DMS53 treated with DMSO at 0.1 percent for 48 hours (cell line): ENCODE measurements around the gene ST7L.
A peak's percentile ranks its signal among the peaks of the same experiment; 100 is the strongest.
"Not testable (repeated sequence)": the region's sequence is repeated elsewhere in the genome, so short reads cannot be mapped to it uniquely, and the experiment has no call there.

Source experiments
- DNase-seq: peaks from one replicate; lab custom pipeline; 2025; ENCODE audit not compliant: unreplicated experiment; lab: John Stamatoyannopoulos, UW

ST7L gene, protein sequence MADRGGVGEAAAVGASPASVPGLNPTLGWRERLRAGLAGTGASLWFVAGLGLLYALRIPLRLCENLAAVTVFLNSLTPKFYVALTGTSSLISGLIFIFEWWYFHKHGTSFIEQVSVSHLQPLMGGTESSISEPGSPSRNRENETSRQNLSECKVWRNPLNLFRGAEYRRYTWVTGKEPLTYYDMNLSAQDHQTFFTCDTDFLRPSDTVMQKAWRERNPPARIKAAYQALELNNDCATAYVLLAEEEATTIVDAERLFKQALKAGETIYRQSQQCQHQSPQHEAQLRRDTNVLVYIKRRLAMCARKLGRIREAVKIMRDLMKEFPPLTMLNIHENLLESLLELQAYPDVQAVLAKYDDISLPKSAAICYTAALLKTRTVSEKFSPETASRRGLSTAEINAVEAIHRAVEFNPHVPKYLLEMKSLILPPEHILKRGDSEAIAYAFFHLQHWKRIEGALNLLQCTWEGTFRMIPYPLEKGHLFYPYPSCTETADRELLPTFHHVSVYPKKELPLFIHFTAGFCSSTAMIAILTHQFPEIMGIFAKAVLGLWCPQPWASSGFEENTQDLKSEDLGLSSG

GRCh38 chr1:112618721-112619517, at the start of gene ST7L:
Gene ST7L (minus strand): TSS chr1:112619141. CDS start chr1:112619113, 28 bp downstream.
- peak; percentile 80 for DNase-seq

- DNase-seq = no peak
These were observed 48.0 kb upstream of the ST7L start for GRCh38 chr1:112666946-112667345.

- DNase-seq = no peak
These were observed 46.9 kb upstream of the ST7L start for GRCh38 chr1:112665857-112666256.

DNA sequence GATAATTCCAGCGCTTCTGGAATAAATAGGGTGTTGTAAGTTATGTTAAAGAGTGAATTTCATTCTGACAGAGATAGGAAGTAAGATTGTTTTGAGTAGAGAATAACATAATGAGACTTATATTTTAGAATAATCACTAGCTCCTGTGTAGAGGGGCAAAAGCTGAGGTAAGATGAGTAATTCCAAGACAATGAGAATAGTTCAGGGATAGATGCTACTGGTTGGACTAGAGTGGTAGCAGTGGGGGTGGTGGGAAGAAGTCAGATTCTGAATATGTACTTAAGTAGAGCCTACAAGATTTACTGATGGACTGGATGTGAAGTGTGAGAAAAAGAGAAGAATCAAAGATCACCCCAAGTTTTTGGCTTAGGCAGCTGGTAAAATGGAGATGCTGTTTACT, 32.3 kb upstream of the ST7L start:
- DNase-seq = no peak

GRCh38 chr1:112646225-112646624, 27.3 kb upstream of the ST7L start:
- DNase-seq = no peak

GRCh38 chr1:112643080-112643479, 24.1 kb upstream of the ST7L start:
- no peak for DNase-seq

GRCh38 chr1:112640437-112640836, 21.5 kb upstream of the ST7L start:
- DNase-seq = not testable (repeated sequence)

DNA sequence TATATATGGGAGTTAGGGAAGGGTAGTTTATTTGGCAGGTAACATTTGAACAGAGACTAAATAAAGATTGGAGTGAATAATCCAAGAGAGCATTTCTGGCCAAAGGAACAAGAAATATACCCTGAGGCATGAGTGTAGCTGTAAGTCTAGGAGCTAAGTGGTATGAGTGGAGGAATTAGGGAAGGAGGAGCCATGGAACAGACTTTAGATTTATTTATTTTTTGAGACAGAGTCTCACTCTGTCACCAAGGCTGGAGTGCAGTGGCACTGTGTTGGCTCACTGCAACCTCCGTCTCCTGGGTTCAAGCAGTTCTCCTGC, 19.1 kb upstream of the ST7L start:
- DNase-seq = no peak

GRCh38 chr1:112637254-112638109, 18.5 kb upstream of the ST7L start:
- no peak for DNase-seq

DNA sequence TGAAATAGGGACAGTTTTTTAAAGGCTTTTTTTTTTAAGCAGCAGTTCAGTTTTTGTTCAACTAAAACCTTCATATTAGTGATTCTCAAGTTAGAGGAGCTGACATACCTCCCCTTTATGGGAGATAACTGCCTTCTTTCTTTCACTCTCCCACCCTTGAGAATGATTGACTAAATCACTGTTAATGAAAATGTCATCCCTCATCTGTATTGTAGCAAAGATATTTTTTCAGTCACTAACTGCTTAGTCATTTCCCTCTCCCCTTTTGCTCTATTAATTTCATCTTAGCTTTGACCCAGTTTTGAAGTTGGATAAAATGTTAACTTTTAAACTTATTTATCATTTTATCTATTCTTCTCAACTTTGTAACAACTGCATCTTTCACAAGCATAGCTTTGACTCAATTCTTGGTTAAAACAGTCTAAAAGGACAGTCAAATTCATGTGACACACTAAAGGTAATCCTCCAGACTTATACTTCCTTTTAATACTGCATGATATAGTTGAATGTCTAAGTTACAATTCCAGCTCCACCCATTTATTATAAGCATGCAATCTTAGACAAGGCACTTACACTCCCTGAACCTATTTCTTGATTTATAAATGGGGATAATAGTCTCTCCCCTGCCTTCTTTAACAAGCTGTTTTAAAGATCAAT, 17.8 kb upstream of the ST7L start:
- no peak for DNase-seq

GRCh38 chr1:112636056-112636455, 17.1 kb upstream of the ST7L start:
- no peak for DNase-seq

GRCh38 chr1:112634367-112634766, 15.4 kb upstream of the ST7L start:
- DNase-seq = no peak

- DNase-seq = no peak
These were observed 14.7 kb upstream of the ST7L start for GRCh38 chr1:112633628-112634027.

DNA sequence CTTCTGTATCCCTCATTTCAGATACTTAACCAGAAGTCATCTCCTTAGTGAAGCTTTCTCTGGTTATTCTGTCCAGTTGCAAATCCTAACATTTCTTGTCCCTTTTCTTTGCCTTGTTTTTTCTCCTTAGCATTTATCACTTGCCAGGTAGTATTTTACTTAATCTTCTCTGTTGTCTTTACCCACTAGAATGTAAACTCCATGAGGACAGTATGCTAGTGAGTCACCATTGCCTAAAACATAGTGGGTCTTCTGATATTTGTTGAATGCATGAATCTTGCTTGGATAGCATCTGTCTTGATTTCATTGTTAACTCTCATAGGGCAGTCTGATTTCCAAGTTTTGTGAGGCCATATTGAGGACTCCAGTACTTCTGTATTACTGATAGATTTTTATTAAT, 10.3 kb upstream of the ST7L start:
- DNase-seq = no peak

DNA sequence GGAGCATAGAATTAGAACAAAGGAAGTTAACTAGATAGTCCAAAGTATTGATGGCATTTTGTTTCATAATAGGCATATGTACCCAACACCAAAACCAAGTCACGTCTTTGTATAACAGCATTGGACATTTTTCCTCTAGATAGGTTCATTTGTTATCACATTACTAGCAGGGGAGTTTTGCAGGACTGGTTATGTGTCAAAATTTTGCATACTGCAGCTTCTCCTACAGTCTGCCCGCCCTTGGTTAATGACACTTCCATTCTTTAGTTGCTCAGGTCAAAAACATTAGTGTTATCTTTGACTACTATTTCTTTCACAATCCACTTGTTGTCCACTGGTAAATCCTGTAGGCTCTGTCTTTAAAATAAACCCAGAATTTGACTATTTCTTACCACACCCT, 9.6 kb upstream of the ST7L start:
- no peak for DNase-seq

GRCh38 chr1:112626887-112627286, 7.9 kb upstream of the ST7L start:
- DNase-seq = no peak

DNA sequence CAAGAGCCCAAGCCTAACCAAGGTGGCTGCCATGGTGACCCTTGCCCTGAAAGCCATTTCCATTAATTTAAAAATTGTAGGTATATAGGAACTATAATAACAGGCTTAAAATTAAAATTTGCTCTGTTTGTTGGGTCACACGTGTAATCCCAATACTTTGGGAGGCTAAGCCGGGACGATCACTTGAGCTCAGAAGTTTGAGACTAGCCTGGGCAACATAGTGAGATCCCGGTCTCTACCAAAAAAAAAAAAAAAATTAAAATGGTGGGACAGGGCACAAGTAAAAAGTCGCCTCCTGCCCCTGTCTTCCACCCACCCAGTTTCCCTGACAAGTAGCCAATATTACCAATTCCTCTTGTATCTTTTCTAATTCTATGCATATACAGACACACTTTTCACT, 7.3 kb upstream of the ST7L start:
- no peak for DNase-seq

DNA sequence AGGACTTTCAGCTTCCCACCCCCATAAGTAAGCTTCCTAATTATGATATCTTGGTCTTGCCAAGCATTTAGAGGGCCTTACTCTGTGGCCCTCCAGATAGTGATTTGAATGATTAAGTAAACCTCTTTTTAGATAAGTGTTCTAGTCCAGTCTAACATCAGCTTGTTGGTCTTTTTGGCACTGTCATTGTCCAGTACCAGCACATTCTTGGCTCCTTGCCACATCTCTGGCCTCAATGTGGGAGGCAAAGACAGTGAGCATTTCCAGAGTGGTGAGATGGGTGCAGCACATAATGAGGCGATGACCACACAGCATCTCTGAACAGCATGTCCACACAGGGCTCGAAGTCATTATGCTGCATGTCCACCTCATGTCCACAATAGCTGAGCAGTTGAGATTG, 6.8 kb upstream of the ST7L start:
- no peak for DNase-seq

DNA sequence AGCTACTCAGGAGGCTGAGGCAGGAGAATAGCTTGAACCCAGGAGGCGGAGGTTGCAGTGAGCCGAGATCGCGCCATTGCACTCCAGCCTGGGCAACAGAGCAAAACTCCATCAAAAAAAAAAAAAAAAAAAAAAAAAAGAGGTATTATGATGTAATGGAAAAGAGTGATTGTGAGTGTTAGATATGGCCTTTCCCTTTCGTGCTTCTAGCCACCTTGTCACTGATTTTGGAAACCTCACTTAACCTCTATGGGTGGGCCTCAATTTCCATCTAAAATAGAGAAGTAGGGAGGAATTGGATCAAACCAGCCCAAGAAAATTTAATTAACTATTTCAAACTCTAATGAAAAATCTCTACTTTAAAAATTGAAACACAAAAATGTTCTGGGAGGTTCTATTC, 5.6 kb upstream of the ST7L start:
- DNase-seq = not testable (repeated sequence)

GRCh38 chr1:112620377-112620695, 1.4 kb upstream of the ST7L start:
- no peak for DNase-seq
